Esophagus mucosa (tissue), 1 donor: ENCODE data around the gene CSRP1. TPM values are rescaled to one million over a fixed set of nuclear protein-coding genes. Genes with fewer than 3 reads are reported as not detected.
"Not testable (repeated sequence)": the region's sequence is repeated elsewhere in the genome, so short reads cannot be mapped to it uniquely, and the experiment has no call there.

ENCODE experiments used
- ATAC-seq: fragments of 200-7000 bp; cut with Tn5 transposase; one replicate; pipeline ENCODE4 v1.9.1; 2020
- total RNA-seq: library from RNA; stranded (reverse); gene quantifications from one replicate; pipeline ENCODE4 v1.2.4, GENCODE V29; 2023
- donor health status: DM: yes; HTN: yes; CAD: no.

CSRP1 gene
- total RNA-seq, 1 donor from 2014 or later, result 115 TPM

GRCh38 chr1:201476670-201477344 is 30.1 kb downstream of the CSRP1 start:
- peak; percentile 35 for ATAC-seq

- peak; percentile 20 for ATAC-seq
Observed at GRCh38 chr1:201475915-201476669, 30.8 kb downstream of the CSRP1 start.

- no peak for ATAC-seq
Observed at GRCh38 chr1:201475130-201475529, 31.8 kb downstream of the CSRP1 start.

GRCh38 chr1:201473296-201473695 is 33.6 kb downstream of the CSRP1 start:
- no peak for ATAC-seq

- ATAC-seq, result not testable (repeated sequence)
Observed at GRCh38 chr1:201472321-201472720, 34.6 kb downstream of the CSRP1 start.

GRCh38 chr1:201471772-201472171 is 35.2 kb downstream of the CSRP1 start:
- peak; percentile 2 for ATAC-seq

GRCh38 chr1:201470581-201470980 is 36.3 kb downstream of the CSRP1 start:
- ATAC-seq, result no peak

- peak; percentile 3 for ATAC-seq
Observed at GRCh38 chr1:201469645-201470074, 37.3 kb downstream of the CSRP1 start.

GRCh38 chr1:201468844-201469644 is 37.9 kb downstream of the CSRP1 start, which contains the start of gene PHLDA3:
PHLDA3 (minus strand) TSS chr1:201469188; CDS start chr1:201468786, 402 bp downstream.
- peak; percentile 82 for ATAC-seq

GRCh38 chr1:201468501-201468843 is 38.5 kb downstream of the CSRP1 start:
- peak; percentile 2 for ATAC-seq

- ATAC-seq, result no peak
Observed at GRCh38 chr1:201466492-201466891, 40.4 kb downstream of the CSRP1 start.

- ATAC-seq, result no peak
Observed at GRCh38 chr1:201465698-201466290, 41.1 kb downstream of the CSRP1 start.

- no peak for ATAC-seq
Observed at GRCh38 chr1:201463071-201463552, 43.8 kb downstream of the CSRP1 start.

GRCh38 chr1:201461645-201462441 is 45.1 kb downstream of the CSRP1 start:
- peak; percentile 86 for ATAC-seq

GRCh38 chr1:201460814-201461644 is 45.9 kb downstream of the CSRP1 start:
- ATAC-seq, result peak; percentile 85

- ATAC-seq, result no peak
Observed at GRCh38 chr1:201459775-201460174, 47.1 kb downstream of the CSRP1 start.

- no peak for ATAC-seq
Observed at GRCh38 chr1:201459052-201459451, 47.9 kb downstream of the CSRP1 start.

- ATAC-seq, result no peak
Observed at GRCh38 chr1:201457508-201457960, 49.4 kb downstream of the CSRP1 start.

GRCh38 chr1:201456499-201457309 is 50.2 kb downstream of the CSRP1 start:
- peak; percentile 64 for ATAC-seq

GRCh38 chr1:201455098-201455497 is 51.8 kb downstream of the CSRP1 start:
- no peak for ATAC-seq
